ENCODE measurements around the gene OR13G1.

DNA sequence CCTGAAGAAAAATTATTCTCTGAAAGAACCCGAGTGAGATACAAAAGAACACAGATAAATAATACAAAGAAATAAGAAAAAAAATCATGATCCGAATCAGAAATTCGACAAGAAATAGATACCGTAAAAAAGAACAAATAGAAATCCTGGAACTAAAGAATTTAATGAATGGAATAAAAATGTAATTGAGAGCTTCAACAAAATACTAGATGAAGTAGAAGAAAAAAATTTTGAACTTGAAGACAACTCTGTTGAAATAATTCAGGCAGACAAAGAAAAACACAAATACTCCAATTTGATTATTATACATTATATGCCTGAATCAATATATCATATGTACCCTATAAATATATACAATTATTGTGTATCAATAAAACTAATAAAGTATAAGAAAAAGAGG, 41.7 kb upstream of the OR13G1 start:
- no peak for TF ChIP-seq ZBTB7A (IDR thresholded peaks at IDR 0.05; ENCODE audit: low read depth)
- TF ChIP-seq, protein P1, sequence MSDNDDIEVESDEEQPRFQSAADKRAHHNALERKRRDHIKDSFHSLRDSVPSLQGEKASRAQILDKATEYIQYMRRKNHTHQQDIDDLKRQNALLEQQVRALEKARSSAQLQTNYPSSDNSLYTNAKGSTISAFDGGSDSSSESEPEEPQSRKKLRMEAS (IDR thresholded peaks at IDR 0.05) = no peak
- TF ChIP-seq FOXM1 (IDR thresholded peaks at IDR 0.05; ENCODE audit: borderline replicate concordance, low read depth) = no peak
- no peak for TF ChIP-seq TAF1 (IDR thresholded peaks at IDR 0.05; ENCODE audit: low read depth)
- TF ChIP-seq RAD21 (IDR thresholded peaks at IDR 0.05; ENCODE audit: low read depth) = no peak
- no peak for TF ChIP-seq EP300 (IDR thresholded peaks at IDR 0.05; ENCODE audit: borderline replicate concordance)
- no peak for TF ChIP-seq TCF12 (IDR thresholded peaks at IDR 0.05; ENCODE audit: low read depth)
- no peak for TF ChIP-seq YY1 (IDR thresholded peaks at IDR 0.05; ENCODE audit: low read depth)
- no peak for TF ChIP-seq CREB1 (IDR thresholded peaks at IDR 0.05; ENCODE audit: low read depth)
- TF ChIP-seq EGR1 (IDR thresholded peaks at IDR 0.05) = no peak
- TF ChIP-seq, protein P2, sequence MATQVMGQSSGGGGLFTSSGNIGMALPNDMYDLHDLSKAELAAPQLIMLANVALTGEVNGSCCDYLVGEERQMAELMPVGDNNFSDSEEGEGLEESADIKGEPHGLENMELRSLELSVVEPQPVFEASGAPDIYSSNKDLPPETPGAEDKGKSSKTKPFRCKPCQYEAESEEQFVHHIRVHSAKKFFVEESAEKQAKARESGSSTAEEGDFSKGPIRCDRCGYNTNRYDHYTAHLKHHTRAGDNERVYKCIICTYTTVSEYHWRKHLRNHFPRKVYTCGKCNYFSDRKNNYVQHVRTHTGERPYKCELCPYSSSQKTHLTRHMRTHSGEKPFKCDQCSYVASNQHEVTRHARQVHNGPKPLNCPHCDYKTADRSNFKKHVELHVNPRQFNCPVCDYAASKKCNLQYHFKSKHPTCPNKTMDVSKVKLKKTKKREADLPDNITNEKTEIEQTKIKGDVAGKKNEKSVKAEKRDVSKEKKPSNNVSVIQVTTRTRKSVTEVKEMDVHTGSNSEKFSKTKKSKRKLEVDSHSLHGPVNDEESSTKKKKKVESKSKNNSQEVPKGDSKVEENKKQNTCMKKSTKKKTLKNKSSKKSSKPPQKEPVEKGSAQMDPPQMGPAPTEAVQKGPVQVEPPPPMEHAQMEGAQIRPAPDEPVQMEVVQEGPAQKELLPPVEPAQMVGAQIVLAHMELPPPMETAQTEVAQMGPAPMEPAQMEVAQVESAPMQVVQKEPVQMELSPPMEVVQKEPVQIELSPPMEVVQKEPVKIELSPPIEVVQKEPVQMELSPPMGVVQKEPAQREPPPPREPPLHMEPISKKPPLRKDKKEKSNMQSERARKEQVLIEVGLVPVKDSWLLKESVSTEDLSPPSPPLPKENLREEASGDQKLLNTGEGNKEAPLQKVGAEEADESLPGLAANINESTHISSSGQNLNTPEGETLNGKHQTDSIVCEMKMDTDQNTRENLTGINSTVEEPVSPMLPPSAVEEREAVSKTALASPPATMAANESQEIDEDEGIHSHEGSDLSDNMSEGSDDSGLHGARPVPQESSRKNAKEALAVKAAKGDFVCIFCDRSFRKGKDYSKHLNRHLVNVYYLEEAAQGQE (IDR thresholded peaks at IDR 0.05; ENCODE audit: low read depth) = no peak
- TF ChIP-seq CEBPB (IDR thresholded peaks at IDR 0.05) = no peak
- TF ChIP-seq TEAD4 (IDR thresholded peaks at IDR 0.05) = no peak
